GM18508 (cell line): Measurements from ENCODE around the gene BCHE.
"Not testable (repeated sequence)": the region's sequence is repeated elsewhere in the genome, so short reads cannot be mapped to it uniquely, and the experiment has no call there.

Experiments
- ATAC-seq: cut with Tn5 transposase; IDR thresholded peaks from one replicate; pipeline ENCODE4 v1.9.1; 2021; ENCODE audit warnings: moderate number of reproducible peaks; ENCODE audit not compliant: insufficient read depth, unreplicated experiment

Gene BCHE

GRCh38 chr3:165820671-165821123 lies 16.5 kb downstream of the BCHE start:
- no peak for ATAC-seq

GRCh38 chr3:165817160-165817709 lies 20.0 kb downstream of the BCHE start:
- ATAC-seq = no peak

- ATAC-seq = no peak
Measured at GRCh38 chr3:165816209-165816608, 21.0 kb downstream of the BCHE start.

GRCh38 chr3:165815682-165816081 lies 21.5 kb downstream of the BCHE start:
- ATAC-seq = no peak

- no peak for ATAC-seq
Measured at GRCh38 chr3:165814380-165814779, 22.8 kb downstream of the BCHE start.

- ATAC-seq = not testable (repeated sequence)
Measured at GRCh38 chr3:165807937-165808336, 29.3 kb downstream of the BCHE start.

GRCh38 chr3:165805946-165806561 lies 31.2 kb downstream of the BCHE start:
- ATAC-seq = no peak

- no peak for ATAC-seq
Measured at GRCh38 chr3:165803471-165803870, 33.8 kb downstream of the BCHE start.

- no peak for ATAC-seq
Measured at GRCh38 chr3:165800970-165801369, 36.3 kb downstream of the BCHE start.

- no peak for ATAC-seq
Measured at GRCh38 chr3:165799026-165799425, 38.2 kb downstream of the BCHE start.

- ATAC-seq = no peak
Measured at GRCh38 chr3:165797551-165797950, 39.7 kb downstream of the BCHE start.

- ATAC-seq = no peak
Measured at GRCh38 chr3:165796701-165797100, 40.5 kb downstream of the BCHE start.

- ATAC-seq = no peak
Measured at GRCh38 chr3:165788531-165788930, 48.7 kb downstream of the BCHE start.

GRCh38 chr3:165786013-165786412 lies 51.2 kb downstream of the BCHE start:
- no peak for ATAC-seq

- ATAC-seq = no peak
Measured at GRCh38 chr3:165784337-165784736, 52.9 kb downstream of the BCHE start.

GRCh38 chr3:165783383-165783782 lies 53.8 kb downstream of the BCHE start:
- ATAC-seq = no peak

GRCh38 chr3:165778891-165779290 lies 58.3 kb downstream of the BCHE start:
- no peak for ATAC-seq

GRCh38 chr3:165778456-165778855 lies 58.8 kb downstream of the BCHE start:
- ATAC-seq = no peak

GRCh38 chr3:165775824-165776223 lies 61.4 kb downstream of the BCHE start:
- no peak for ATAC-seq

- ATAC-seq = no peak
Measured at GRCh38 chr3:165770781-165771180, 66.4 kb downstream of the BCHE start.

- no peak for ATAC-seq
Measured at GRCh38 chr3:165768680-165769079, 68.5 kb downstream of the BCHE start.

- ATAC-seq = no peak
Measured at GRCh38 chr3:165759041-165759440, 78.2 kb downstream of the BCHE start.
